ENCODE results near the gene MICAL3.
"Not testable (repeated sequence)": the region's sequence is repeated elsewhere in the genome, so short reads cannot be mapped to it uniquely, and the experiment has no call there.

MICAL3 gene

GRCh38 chr22:17950651-17951214 is 73.6 kb downstream of the MICAL3 start:
- no peak for DNase-seq

GRCh38 chr22:17949642-17950473 is 74.5 kb downstream of the MICAL3 start:
- DNase-seq, result no peak

GRCh38 chr22:17948101-17948500 is 76.3 kb downstream of the MICAL3 start:
- no peak for DNase-seq

- DNase-seq, result no peak
Measured at GRCh38 chr22:17946662-17947367, 77.5 kb downstream of the MICAL3 start.

GRCh38 chr22:17945888-17946648 is 78.3 kb downstream of the MICAL3 start:
- DNase-seq, result no peak

- no peak for DNase-seq
Measured at GRCh38 chr22:17945156-17945887, 79.0 kb downstream of the MICAL3 start.

GRCh38 chr22:17944256-17944655 is 80.1 kb downstream of the MICAL3 start:
- no peak for DNase-seq

GRCh38 chr22:17943533-17944249 is 80.7 kb downstream of the MICAL3 start:
- no peak for DNase-seq

GRCh38 chr22:17942721-17943120 is 81.6 kb downstream of the MICAL3 start:
- no peak for DNase-seq

GRCh38 chr22:17941471-17942406 is 82.6 kb downstream of the MICAL3 start:
- no peak for DNase-seq

- no peak for DNase-seq
Measured at GRCh38 chr22:17939579-17939978, 84.8 kb downstream of the MICAL3 start.

- no peak for DNase-seq
Measured at GRCh38 chr22:17939011-17939410, 85.3 kb downstream of the MICAL3 start.

GRCh38 chr22:17938484-17938924 is 85.9 kb downstream of the MICAL3 start:
- no peak for DNase-seq

GRCh38 chr22:17932457-17932856 is 91.9 kb downstream of the MICAL3 start:
- DNase-seq, result not testable (repeated sequence)

GRCh38 chr22:17931400-17931825 is 92.9 kb downstream of the MICAL3 start:
- DNase-seq, result no peak

GRCh38 chr22:17930455-17931313 is 93.7 kb downstream of the MICAL3 start:
- no peak for DNase-seq

- DNase-seq, result no peak
Measured at GRCh38 chr22:17929909-17930308, 94.5 kb downstream of the MICAL3 start.

- DNase-seq, result no peak
Measured at GRCh38 chr22:17928391-17928790, 96.0 kb downstream of the MICAL3 start.

GRCh38 chr22:17927062-17927461 is 97.3 kb downstream of the MICAL3 start:
- DNase-seq, result no peak

Measured in NCI-H748 treated with DMSO at 0.1 percent for 48 hours (cell line).